Femur (tissue), 1 donor: ENCODE measurements around the gene IL36RN.

Experiments
- DNase-seq: peaks from one replicate; pipeline ENCODE4 v3.0.0-alpha.2; 2017

The IL36RN gene

GRCh38 chr2:113104054-113104611 lies 45.1 kb downstream of the IL36RN start:
- DNase-seq: no peak

GRCh38 chr2:113105047-113105785 lies 46.2 kb downstream of the IL36RN start:
- DNase-seq: no peak

GRCh38 chr2:113111121-113111520 lies 52.1 kb downstream of the IL36RN start:
- no peak for DNase-seq

- no peak for DNase-seq
Observed at GRCh38 chr2:113111823-113112287, 52.9 kb downstream of the IL36RN start.

- no peak for DNase-seq
Observed at GRCh38 chr2:113112441-113112840, 53.4 kb downstream of the IL36RN start.

- DNase-seq: no peak
Observed at GRCh38 chr2:113112871-113113270, 53.9 kb downstream of the IL36RN start.

- no peak for DNase-seq
Observed at GRCh38 chr2:113113807-113114206, 54.8 kb downstream of the IL36RN start.
